Cerebellar cortex (tissue), 1 donor: ENCODE data around the gene MIF4GD.

ENCODE experiments used
- DNase-seq: peaks from one replicate; pipeline ENCODE4 v3.0.0-alpha.2; 2015; ENCODE audit warnings: low spot score

MIF4GD gene

DNA sequence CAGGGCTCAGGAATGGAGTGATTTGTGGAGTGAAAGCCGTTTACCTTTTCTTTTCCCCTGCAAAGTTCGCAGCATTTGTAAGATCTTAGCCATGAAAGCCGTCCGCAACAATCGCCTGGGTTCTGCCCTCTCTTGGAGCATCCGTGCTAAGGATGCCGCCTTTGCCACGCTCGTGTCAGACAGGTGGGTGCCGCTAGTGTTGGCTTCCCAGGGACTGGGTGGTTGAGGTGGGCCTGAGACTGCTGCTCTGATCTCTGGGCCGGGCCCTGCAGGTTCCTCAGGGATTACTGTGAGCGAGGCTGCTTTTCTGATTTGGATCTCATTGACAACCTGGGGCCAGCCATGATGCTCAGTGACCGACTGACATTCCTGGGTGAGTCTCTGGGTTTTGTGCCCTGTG lies 38.2 kb downstream of the MIF4GD start:
- no peak for DNase-seq

DNA sequence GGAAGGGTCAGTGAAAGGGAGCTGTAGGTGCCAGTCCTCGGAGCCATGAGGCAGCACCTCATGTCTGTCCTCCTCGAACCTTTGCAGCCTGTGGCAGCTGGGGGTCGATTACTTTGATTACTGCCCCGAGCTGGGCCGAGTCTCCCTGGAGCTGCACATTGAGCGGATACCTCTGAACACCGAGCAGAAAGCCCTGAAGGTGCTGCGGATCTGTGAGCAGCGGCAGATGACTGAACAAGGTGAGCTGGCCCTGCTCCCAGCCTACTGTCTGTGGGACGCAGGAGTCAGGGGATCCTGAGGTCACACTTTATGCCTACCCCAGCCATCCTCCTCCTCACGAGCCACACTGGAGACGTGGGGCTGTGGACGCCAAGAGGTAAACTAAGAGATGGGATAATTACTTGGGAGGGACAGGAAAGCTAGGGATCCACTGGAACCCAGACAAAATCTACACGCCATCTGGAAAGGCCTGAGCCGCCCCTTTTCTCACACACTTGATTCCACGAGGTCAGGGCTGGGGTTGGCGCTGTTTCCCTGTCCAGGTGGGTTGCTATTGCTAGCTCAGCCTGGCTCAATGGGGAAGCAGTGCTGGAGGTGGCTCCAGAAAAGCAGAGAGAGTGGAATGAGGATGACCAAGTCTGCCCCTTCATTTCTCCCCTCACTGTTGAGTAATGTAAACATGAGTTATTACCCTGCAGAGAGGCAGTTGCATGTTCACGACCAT lies 39.1 kb downstream of the MIF4GD start:
- DNase-seq, result peak; percentile 92

DNA sequence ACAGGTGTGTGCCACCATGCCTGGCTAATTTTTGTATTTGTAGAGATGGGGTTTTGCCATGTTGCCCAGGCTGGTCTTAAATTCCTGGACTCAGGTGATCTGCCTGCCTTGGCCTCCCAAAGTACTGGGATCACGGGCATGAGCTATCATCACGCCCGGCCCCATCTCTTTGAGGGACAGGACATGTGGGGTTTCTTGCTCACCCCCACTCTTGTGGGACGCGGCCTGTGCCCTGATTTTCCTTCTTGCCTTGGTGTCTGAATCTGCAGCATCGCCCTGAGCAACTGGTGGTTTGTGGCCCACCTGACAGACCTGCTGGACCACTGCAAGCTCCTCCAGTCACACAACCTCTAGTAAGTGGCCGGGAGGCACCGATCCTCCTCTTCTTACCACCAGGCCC lies 40.0 kb downstream of the MIF4GD start:
- DNase-seq, result no peak

- DNase-seq, result no peak
Observed at GRCh38 chr17:75228847-75229246, 42.2 kb downstream of the MIF4GD start.

GRCh38 chr17:75228305-75228704 lies 42.7 kb downstream of the MIF4GD start:
- DNase-seq, result no peak

DNA sequence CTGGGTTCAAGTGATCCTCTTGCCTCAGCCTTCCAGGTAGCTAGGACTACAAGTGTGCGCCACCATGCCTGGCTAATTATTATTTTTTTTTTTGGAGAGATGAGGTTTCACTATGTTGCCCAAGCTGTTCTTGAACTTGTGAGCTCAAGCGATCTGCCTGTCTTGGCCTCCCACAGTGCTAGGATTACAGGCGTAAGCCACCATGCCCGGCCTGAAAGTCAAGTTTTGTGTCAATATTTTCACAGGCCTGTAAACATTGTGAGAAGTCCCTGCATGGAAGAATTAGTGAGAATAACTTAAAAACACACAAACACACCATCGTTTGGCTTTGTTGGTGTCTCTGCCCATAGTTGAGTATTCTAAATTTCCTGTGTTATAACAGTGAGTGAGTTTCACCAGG lies 43.3 kb downstream of the MIF4GD start:
- no peak for DNase-seq

DNA sequence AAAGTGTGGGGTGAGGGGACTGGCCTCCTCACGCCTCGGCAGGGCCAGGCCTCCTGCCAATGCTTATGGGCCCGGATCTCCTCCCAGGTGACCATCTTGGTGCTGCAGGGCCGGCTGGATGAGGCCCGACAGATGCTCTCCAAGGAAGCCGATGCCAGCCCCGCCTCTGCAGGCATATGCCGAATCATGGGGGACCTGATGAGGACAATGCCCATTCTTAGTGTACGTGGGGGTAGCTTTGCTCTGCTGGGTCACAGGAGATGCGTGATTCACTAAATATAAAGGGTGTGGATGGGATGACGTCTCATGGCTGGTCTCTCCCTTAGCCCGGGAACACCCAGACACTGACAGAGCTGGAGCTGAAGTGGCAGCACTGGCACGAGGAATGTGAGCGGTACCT lies 46.0 kb downstream of the MIF4GD start:
- DNase-seq, result no peak

DNA sequence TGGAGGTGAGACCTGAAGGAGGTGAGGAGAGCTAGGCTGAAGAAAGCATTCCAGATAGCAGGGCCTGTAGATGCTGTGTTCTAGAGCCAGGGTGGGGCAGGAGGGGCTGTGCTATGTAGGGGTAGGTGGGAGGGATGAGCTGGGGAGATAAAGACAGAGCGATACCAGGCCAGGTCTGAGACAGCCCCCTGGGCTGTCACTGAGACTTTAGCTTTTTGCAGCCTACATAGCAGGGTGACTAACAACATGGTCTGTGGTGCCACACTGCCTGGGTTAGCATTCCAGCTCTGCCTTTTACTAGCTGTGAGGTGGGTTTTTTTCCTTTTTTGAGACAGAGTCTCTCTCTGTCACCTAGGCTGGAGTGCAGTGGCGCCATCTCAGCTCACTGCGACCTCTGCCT lies 51.2 kb downstream of the MIF4GD start:
- no peak for DNase-seq

DNA sequence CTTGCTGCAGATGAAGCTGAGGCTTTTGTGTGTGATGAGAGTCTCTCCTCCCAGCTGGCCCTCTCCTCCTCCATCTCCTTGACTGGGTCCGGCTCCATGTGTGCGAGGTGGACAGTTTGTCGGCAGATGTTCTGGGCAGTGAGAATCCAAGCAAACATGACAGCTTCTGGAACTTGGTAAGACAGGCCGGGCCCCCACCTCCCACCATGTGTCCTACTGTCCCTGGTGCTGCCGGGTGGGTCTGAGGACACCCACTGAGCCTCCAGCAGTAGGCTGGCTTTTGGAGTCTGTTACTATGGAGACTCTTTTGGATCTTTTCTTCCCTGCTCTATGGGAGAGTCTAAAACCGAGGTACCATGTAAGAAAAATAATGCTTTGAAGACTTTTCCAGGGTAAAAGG lies 52.9 kb downstream of the MIF4GD start:
- DNase-seq, result no peak
